ENCODE data around the gene PPP1R1B. TPM values are rescaled to one million over a fixed set of nuclear protein-coding genes. Genes with fewer than 3 reads are reported as not detected.

The PPP1R1B gene
- total RNA-seq, 6 experiments from 2014 or later: not detected

- Mint-ChIP-seq H3K27ac (no peak overlapping the region), H3K36me3 (ENCODE audit: low read depth) (no peaks in the 10 kb centered on the region), H3K27me3 (ENCODE audit: insufficient read depth) (peaks cover 44% of the 10 kb centered on the region), H3K9me3 (no peaks in the 10 kb centered on the region), H3K4me3 (no peak overlapping the region), H3K4me1 (ENCODE audit: low read depth) (peaks cover 8% of the 10 kb centered on the region)
- DNase-seq: no peak
- no peak for TF ChIP-seq CTCF (IDR thresholded peaks at IDR 0.05)
Measured at GRCh38 chr17:39627047-39627711, 427 bp downstream of the PPP1R1B start.

- no peaks in the 10 kb centered on the region for H3K9me3 Mint-ChIP-seq
- H3K4me1 Mint-ChIP-seq (ENCODE audit: low read depth): 0 out of 2 replicates have a peak, but pooled peaks cover 5% of the 10 kb centered on the region
- no peak overlapping the region for H3K4me3 Mint-ChIP-seq
Measured at GRCh38 chr17:39627712-39628516, 1.2 kb downstream of the PPP1R1B start.

GRCh38 chr17:39628655-39629493 is 2.1 kb downstream of the PPP1R1B start:
- no peak for TF ChIP-seq CTCF (IDR thresholded peaks at IDR 0.05)
- H3K27ac Mint-ChIP-seq: no peak overlapping the region
- H3K36me3 Mint-ChIP-seq (ENCODE audit: low read depth): no peaks in the 10 kb centered on the region
- peaks cover 37% of the 10 kb centered on the region for H3K27me3 Mint-ChIP-seq (ENCODE audit: insufficient read depth)
- no peaks in the 10 kb centered on the region for H3K4me1 Mint-ChIP-seq (ENCODE audit: low read depth)
- H3K9me3 Mint-ChIP-seq: no peaks in the 10 kb centered on the region
- no peak for DNase-seq
- no peak overlapping the region for H3K4me3 Mint-ChIP-seq

More at GRCh38 chr17:39627712-39628516, 1.2 kb downstream of the PPP1R1B start:
- peaks cover 44% of the 10 kb centered on the region for H3K27me3 Mint-ChIP-seq (ENCODE audit: insufficient read depth)
- TF ChIP-seq CTCF (IDR thresholded peaks at IDR 0.05): no peak
- no peaks in the 10 kb centered on the region for H3K36me3 Mint-ChIP-seq (ENCODE audit: low read depth)
- no peak overlapping the region for H3K27ac Mint-ChIP-seq
- DNase-seq: no peak

- no peak overlapping the region for H3K4me3 Mint-ChIP-seq
- no peak overlapping the region for H3K27ac Mint-ChIP-seq
- no peaks in the 10 kb centered on the region for H3K4me1 Mint-ChIP-seq (ENCODE audit: low read depth)
- H3K36me3 Mint-ChIP-seq (ENCODE audit: low read depth): no peaks in the 10 kb centered on the region
- peaks cover 37% of the 10 kb centered on the region for H3K27me3 Mint-ChIP-seq (ENCODE audit: insufficient read depth)
- H3K9me3 Mint-ChIP-seq: no peaks in the 10 kb centered on the region
- no peak for DNase-seq
- no peak for TF ChIP-seq CTCF (IDR thresholded peaks at IDR 0.05)
Measured at GRCh38 chr17:39629494-39629880, 2.7 kb downstream of the PPP1R1B start.

GRCh38 chr17:39629898-39630297 is 3.1 kb downstream of the PPP1R1B start:
- Mint-ChIP-seq H3K36me3 (ENCODE audit: low read depth) (no peaks in the 10 kb centered on the region), H3K27me3 (ENCODE audit: insufficient read depth) (peaks cover 37% of the 10 kb centered on the region), H3K4me1 (ENCODE audit: low read depth) (no peaks in the 10 kb centered on the region), H3K9me3 (no peaks in the 10 kb centered on the region), H3K4me3 (no peak overlapping the region), H3K27ac (no peak overlapping the region)
- no peak for DNase-seq
- no peak for TF ChIP-seq CTCF (IDR thresholded peaks at IDR 0.05)

All from HFFc6 (cell line).